Mesenchymal stem cell (in vitro differentiated cells and primary cell): ENCODE measurements around the gene CMTM4. TPM values are rescaled to one million over a fixed set of nuclear protein-coding genes. Genes with fewer than 3 reads are reported as not detected.

ENCODE experiments used
- DNase-seq: peaks from one replicate; pipeline ENCODE4 v3.0.0-alpha.2; 2013
- H2AFZ ChIP-seq: one replicate; pipeline ENCODE4 v1.6.1; 2013; ENCODE audit warnings: low read depth, mild to moderate bottlenecking, control low read depth, inconsistent platforms, low read length, moderate library complexity
- H2AK5ac ChIP-seq: 2 replicates; pipeline ENCODE4 v1.6.1; 2013; ENCODE audit warnings: low read length, moderate library complexity, mild to moderate bottlenecking, inconsistent platforms; ENCODE audit not compliant: severe bottlenecking
- H2BK120ac ChIP-seq: one replicate; pipeline ENCODE4 v1.6.1; 2013; ENCODE audit warnings: low read depth, mild to moderate bottlenecking, inconsistent platforms, low read length, moderate library complexity
- H2BK12ac ChIP-seq, 2 experiments: one replicate each; pipeline ENCODE4 v1.6.1; 2013; ENCODE audit warnings: inconsistent platforms in 2 of 2, low read length in 2 of 2, mild to moderate bottlenecking in 2 of 2, moderate library complexity in 2 of 2, control low read depth in 1 of 2
- H2BK15ac ChIP-seq: one replicate; pipeline ENCODE4 v1.6.1; 2013; ENCODE audit warnings: mild to moderate bottlenecking, low read depth, inconsistent platforms; ENCODE audit not compliant: poor library complexity, severe bottlenecking
- H2BK5ac ChIP-seq: 2 replicates; pipeline ENCODE4 v1.6.1; 2013; ENCODE audit warnings: low read depth, mild to moderate bottlenecking, low read length, control low read depth, inconsistent platforms; ENCODE audit not compliant: poor library complexity, severe bottlenecking
- H3K14ac ChIP-seq, 2 experiments: one replicate each; pipeline ENCODE4 v1.6.1; 2013; ENCODE audit warnings: inconsistent platforms in 2 of 2, low read length in 2 of 2, control low read depth in 1 of 2, mild to moderate bottlenecking in 1 of 2, moderate library complexity in 1 of 2
- H3K18ac ChIP-seq, 2 experiments: one replicate each; pipeline ENCODE4 v1.6.1; 2013; ENCODE audit warnings: inconsistent platforms in 2 of 2, low read length in 2 of 2, control low read depth in 1 of 2, low read depth in 1 of 2, mild to moderate bottlenecking in 1 of 2
- H3K23ac ChIP-seq, 2 experiments: one replicate each; pipeline ENCODE4 v1.6.1; 2013; ENCODE audit warnings: inconsistent platforms in 2 of 2, low read length in 2 of 2, mild to moderate bottlenecking in 2 of 2, moderate library complexity in 2 of 2, control low read depth in 1 of 2
- H3K27ac ChIP-seq: 2 replicates; pipeline ENCODE4 v1.5.1; 2013; ENCODE audit warnings: mild to moderate bottlenecking, moderate library complexity, low read length, control low read depth, inconsistent platforms; ENCODE audit not compliant: poor library complexity, severe bottlenecking
- H3K27me3 ChIP-seq, 2 experiments: 2 replicates each; pipeline versions ENCODE4 v1.6.1 to v1.7.0; 2013; ENCODE audit warnings: low read length in 2 of 2, mild to moderate bottlenecking in 2 of 2, moderate library complexity in 2 of 2, control low read depth in 1 of 2, inconsistent platforms in 1 of 2; ENCODE audit not compliant: control insufficient read depth in 1 of 2, insufficient read depth in 1 of 2
- H3K36me3 ChIP-seq, 2 experiments: 2 replicates each; pipeline versions ENCODE4 v1.6.1 to v1.7.0; 2013; ENCODE audit warnings: low read length in 2 of 2, control low read depth in 1 of 2, inconsistent platforms in 1 of 2, low read depth in 1 of 2, mild to moderate bottlenecking in 1 of 2; ENCODE audit not compliant: insufficient read depth in 2 of 2, control insufficient read depth in 1 of 2
- H3K4ac ChIP-seq, 2 experiments: one replicate each; pipeline ENCODE4 v1.6.1; 2013; ENCODE audit warnings: inconsistent platforms in 2 of 2, low read length in 2 of 2, mild to moderate bottlenecking in 2 of 2, moderate library complexity in 2 of 2, control low read depth in 1 of 2, low read depth in 1 of 2
- H3K4me1 ChIP-seq: 2 replicates; pipeline ENCODE4 v1.6.1; 2013; ENCODE audit warnings: low read depth, low read length, control low read depth; ENCODE audit not compliant: control insufficient read depth, insufficient read depth
- H3K4me2 ChIP-seq: 2 replicates; pipeline ENCODE4 v1.6.1; 2013; ENCODE audit warnings: low read length, mild to moderate bottlenecking, inconsistent platforms; ENCODE audit not compliant: poor library complexity, severe bottlenecking
- H3K4me3 ChIP-seq, 2 experiments: 2 replicates each; pipeline versions ENCODE4 v1.5.1 to v1.7.0; 2013; ENCODE audit warnings: low read length in 2 of 2, mild to moderate bottlenecking in 2 of 2, control low read depth in 1 of 2, low read depth in 1 of 2; ENCODE audit not compliant: insufficient read depth in 1 of 2
- H3K79me1 ChIP-seq: replicated peaks from 2 replicates; pipeline ENCODE4 v1.6.1; 2013; ENCODE audit warnings: mild to moderate bottlenecking, control low read depth, low read length, inconsistent platforms; ENCODE audit not compliant: poor library complexity, severe bottlenecking
- H3K9ac ChIP-seq: 2 replicates; pipeline ENCODE4 v1.7.0; 2013; ENCODE audit warnings: mild to moderate bottlenecking, low read length, moderate library complexity
- H3K9me3 ChIP-seq: 2 replicates; pipeline ENCODE4 v1.7.0; 2013; ENCODE audit warnings: mild to moderate bottlenecking, low read length; ENCODE audit not compliant: control insufficient read depth
- H4K8ac ChIP-seq: one replicate; pipeline ENCODE4 v1.6.1; 2013; ENCODE audit warnings: inconsistent platforms, mild to moderate bottlenecking, low read length, moderate library complexity
- H4K91ac ChIP-seq: one replicate; pipeline ENCODE4 v1.6.1; 2013; ENCODE audit warnings: mild to moderate bottlenecking, low read length, inconsistent platforms
- WGBS: methylation state at CpG from one replicate; pipeline ENCODE4 v1.1.7; 2013; ENCODE audit warnings: mixed read lengths; 5-methylcytosine and 5-hydroxymethylcytosine counted together
- polyA plus RNA-seq, 2 experiments: library from polyadenylated mRNA; stranded (reverse); fragments of 200-250 nt; gene quantifications; one replicate each; pipeline ENCODE4 v1.2.3, GENCODE V29; 2013

CMTM4 gene
- polyA plus RNA-seq (2013, experiment 1 of 2) = 9.1 TPM
- polyA plus RNA-seq (2013, experiment 2 of 2) = 8.8 TPM

DNA sequence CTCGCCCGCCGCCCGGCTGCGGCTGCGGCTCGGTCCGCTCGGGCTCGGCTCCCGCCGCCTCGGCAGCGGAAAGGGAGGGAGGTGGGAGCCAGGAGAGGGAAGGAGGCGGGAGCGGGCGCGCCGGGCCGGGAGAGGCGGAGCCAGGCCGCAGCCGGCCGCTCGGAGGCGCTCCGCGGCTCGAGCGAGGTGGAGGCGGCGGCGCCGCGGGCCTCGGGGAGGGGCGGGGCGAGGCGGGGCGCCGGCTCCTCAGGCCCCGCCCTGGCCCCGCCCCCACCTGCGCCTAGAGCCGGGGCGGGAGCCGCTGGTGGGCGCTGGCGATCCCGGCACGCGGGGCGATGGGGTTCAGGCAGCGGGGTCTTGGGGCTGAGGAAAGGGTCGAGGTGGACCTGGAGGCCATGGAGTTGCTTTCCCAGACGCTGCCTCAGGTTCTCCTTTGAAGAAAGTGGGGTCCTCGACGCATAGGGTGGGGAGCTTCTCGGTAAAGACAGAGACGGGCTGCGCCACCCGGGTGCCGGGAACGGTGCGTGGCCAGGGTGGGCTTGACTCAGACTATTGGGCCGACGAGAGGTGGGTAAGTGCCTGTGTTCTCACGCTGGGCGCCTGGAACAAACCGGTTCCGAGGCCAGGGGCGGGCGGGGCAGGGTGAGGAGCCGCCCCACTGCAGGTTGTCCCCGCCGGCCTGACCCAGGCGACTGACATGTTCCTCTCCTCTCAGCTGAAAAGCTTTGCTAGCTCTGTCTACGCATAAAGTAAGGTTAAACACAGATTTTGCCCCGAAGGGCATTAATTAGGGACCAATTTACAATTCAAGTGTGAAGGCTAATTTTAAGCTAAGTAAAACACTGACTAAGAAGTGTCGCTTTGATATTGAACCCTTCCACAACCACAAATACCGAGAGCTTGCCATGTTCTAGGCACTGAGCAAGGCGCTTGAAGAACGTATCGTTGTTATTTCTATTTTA is at the start of gene CMTM4:
Gene CMTM4 (minus strand): TSS at position 75 of the 962 bp plus-strand sequence. CDS start 218 bp downstream, outside the sequence.
- Histone ChIP-seq H4K91ac (peak within 1 kb of the TSS; percentile 75), H3K79me1 (peaks cover 25% of the 10 kb centered on the region), H3K4me1 (peaks cover 22% of the 10 kb centered on the region), H2AK5ac (peak within 1 kb of the TSS; percentile 27), H2BK5ac (peak within 1 kb of the TSS; percentile 25), H3K36me3 (no peaks in the 10 kb centered on the region), H3K27ac (no peak within 1 kb of the TSS), H4K8ac (peak within 1 kb of the TSS; percentile 84), H3K4me2 (peak within 1 kb of the TSS; percentile 81), H3K27me3 (no peaks in the 10 kb centered on the region), H3K4me3 (peak within 1 kb of the TSS; percentile 79 to 84), H2BK12ac (peak within 1 kb of the TSS in 1 of 2 experiments; percentile 55), H2AFZ (peak within 1 kb of the TSS; percentile 86), H3K23ac (peak within 1 kb of the TSS; percentile 34 to 62), H3K9me3 (no peaks in the 10 kb centered on the region), H3K18ac (peak within 1 kb of the TSS; percentile 79 to 81), H3K4ac (peak within 1 kb of the TSS; percentile 4 to 9), H3K9ac (peak within 1 kb of the TSS; percentile 85), H2BK15ac (peak within 1 kb of the TSS; percentile 80), H3K14ac (peak within 1 kb of the TSS in 1 of 2 experiments; percentile 90), H2BK120ac (peak within 1 kb of the TSS; percentile 49)
- peak; percentile 85 for DNase-seq
- 9% methylated on average over 65 of the region's 84 CpGs for WGBS

DNA sequence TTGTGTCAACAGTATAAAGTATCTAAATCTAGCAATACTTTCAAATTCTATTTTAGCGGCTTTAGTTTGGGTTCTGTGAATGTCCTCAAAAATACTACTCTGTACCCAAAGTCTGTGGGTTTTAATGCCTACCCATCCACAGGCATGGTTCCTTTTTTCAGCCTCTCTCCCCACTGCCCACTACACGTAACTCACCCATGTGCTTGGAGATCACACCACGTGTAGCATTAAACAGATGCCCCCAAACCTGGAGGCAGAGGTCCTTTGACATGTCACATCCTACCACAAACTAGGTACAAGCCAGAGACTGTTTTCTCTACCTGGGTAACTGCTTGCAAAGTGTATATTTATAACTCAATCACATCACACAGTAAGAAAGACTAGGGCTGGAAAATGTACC is 49.5 kb upstream of the CMTM4 start:
- no peak overlapping the region for H3K23ac ChIP-seq
- peaks cover 3% of the 10 kb centered on the region for H3K79me1 ChIP-seq
- no peak overlapping the region for H3K9ac ChIP-seq
- no peaks in the 10 kb centered on the region for H3K9me3 ChIP-seq
- no peak overlapping the region for H2BK12ac ChIP-seq
- H2AK5ac ChIP-seq = no peak overlapping the region
- no peak overlapping the region for H3K4me3 ChIP-seq
- H3K4ac ChIP-seq = no peak overlapping the region
- no peaks in the 10 kb centered on the region for H3K27me3 ChIP-seq
- 95% methylated on average over 3 of the region's 3 CpGs for WGBS
- H2BK15ac ChIP-seq = no peak overlapping the region
- H2BK120ac ChIP-seq = no peak overlapping the region
- H3K14ac ChIP-seq = no peak overlapping the region
- H3K4me2 ChIP-seq = no peak overlapping the region
- H3K18ac ChIP-seq = no peak overlapping the region
- H3K4me1 ChIP-seq = peaks cover 11% of the 10 kb centered on the region
- no peak overlapping the region for H4K91ac ChIP-seq
- no peak overlapping the region for H4K8ac ChIP-seq
- peaks cover 47 to 80% of the 10 kb centered on the region in 2 experiments for H3K36me3 ChIP-seq
- H3K27ac ChIP-seq = no peak overlapping the region
- DNase-seq = no peak
- H2BK5ac ChIP-seq = no peak overlapping the region
- H2AFZ ChIP-seq = no peak overlapping the region

DNA sequence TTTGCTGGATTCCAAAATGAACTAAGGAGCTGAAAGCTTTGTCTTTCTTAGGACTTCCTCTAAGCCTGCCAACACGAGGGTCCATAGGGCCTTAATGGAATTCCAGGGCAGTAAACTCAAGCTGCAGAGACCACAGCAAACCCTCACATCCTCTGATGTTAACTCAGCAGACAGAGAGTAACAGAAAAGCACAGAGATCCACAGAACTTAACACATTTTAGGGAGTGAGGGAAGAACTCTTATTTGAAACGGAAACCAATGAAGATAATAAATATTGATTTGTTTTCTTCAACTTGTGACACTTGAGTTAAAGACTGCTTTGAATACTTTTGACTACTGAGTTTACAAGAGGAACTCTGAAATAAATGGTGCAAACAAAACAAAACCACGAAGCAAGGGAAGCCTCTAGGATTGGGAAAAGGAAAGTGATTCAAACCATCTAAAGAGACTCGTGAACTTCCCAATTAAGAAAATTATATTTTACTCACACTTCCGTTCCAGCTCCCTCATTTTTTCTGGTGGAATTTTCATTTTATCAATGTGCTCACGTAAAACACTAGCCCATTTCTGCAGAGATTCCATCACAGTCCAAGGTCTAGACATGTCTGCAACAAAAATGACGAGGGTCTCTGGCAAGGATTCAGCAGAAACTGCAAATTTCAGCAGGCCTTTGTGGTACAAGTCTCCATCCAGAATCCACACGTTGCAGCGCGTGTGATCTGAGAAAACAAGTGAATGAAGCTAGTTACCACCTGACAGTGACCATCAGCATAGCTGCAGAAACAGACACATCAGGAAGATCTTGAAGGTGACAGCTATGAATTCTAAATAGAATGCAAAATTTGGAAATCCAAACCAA is 45.6 kb upstream of the CMTM4 start:
- no peaks in the 10 kb centered on the region for H3K27me3 ChIP-seq
- H4K91ac ChIP-seq = no peak overlapping the region
- H3K79me1 ChIP-seq = peaks cover 12% of the 10 kb centered on the region
- peak; percentile 53 for DNase-seq
- H3K9ac ChIP-seq = peak overlapping the region; percentile 88
- 90% methylated on average over 9 of the region's 10 CpGs for WGBS
- H4K8ac ChIP-seq = no peak overlapping the region
- H2BK5ac ChIP-seq = no peak overlapping the region
- H2BK12ac ChIP-seq = no peak overlapping the region
- peak overlapping the region; percentile 79 for H3K27ac ChIP-seq
- H3K9me3 ChIP-seq = no peaks in the 10 kb centered on the region
- no peak overlapping the region for H2BK120ac ChIP-seq
- H3K14ac ChIP-seq = no peak overlapping the region
- no peak overlapping the region for H3K23ac ChIP-seq
- no peak overlapping the region for H2AFZ ChIP-seq
- H3K36me3 ChIP-seq = peaks cover 56 to 83% of the 10 kb centered on the region in 2 experiments
- peak overlapping the region in 1 of 2 experiments; percentile 32 for H3K4me3 ChIP-seq
- H2AK5ac ChIP-seq = peak overlapping the region; percentile 31
- no peak overlapping the region for H3K4ac ChIP-seq
- H3K4me2 ChIP-seq = no peak overlapping the region
- H3K18ac ChIP-seq = no peak overlapping the region
- H3K4me1 ChIP-seq = peaks cover 12% of the 10 kb centered on the region
- no peak overlapping the region for H2BK15ac ChIP-seq
